ENCODE measurements around the gene FBXL16. TPM values are rescaled to one million over a fixed set of nuclear protein-coding genes. Genes with fewer than 3 reads are reported as not detected.

FBXL16 gene
- total RNA-seq, 1 donor from 2014 or later: not detected

GRCh38 chr16:679814-680624 is 25.6 kb downstream of the FBXL16 start, which contains the start of gene STUB1:
STUB1 (plus strand) TSS chr16:680410; CDS start chr16:680526, 116 bp downstream.
- Histone ChIP-seq H3K9me3 (no peaks in the 10 kb centered on the region), H3K27me3 (no peaks in the 10 kb centered on the region), H3K4me3 (peak within 1 kb of the TSS; percentile 89 to 90), H3K36me3 (peaks cover 13 to 15% of the 10 kb centered on the region in 2 donors), H3K27ac (peak within 1 kb of the TSS; percentile 85 to 90), H3K4me1 (peaks cover 20 to 38% of the 10 kb centered on the region in 2 donors)
- intact Hi-C loops (cut with DNase I): loop anchor here (2.0 kb wide), 1 partner anchor 43 kb away; the partner anchor contains the start of gene METTL26
- peak in 1 of 3 experiments; percentile 10 for TF ChIP-seq CTCF (IDR thresholded peaks at IDR 0.05)
- DNase-seq (ENCODE audit: low spot score in 2 of 2): peak in 1 of 2 donors; percentile 90

GRCh38 chr16:678858-679813 is 26.5 kb downstream of the FBXL16 start:
- Histone ChIP-seq H3K27me3 (no peaks in the 10 kb centered on the region), H3K4me1 (peaks cover 20 to 32% of the 10 kb centered on the region in 2 donors), H3K4me3 (peak overlapping the region; percentile 89 to 90), H3K36me3 (peaks cover 13 to 15% of the 10 kb centered on the region in 2 donors), H3K27ac (peak overlapping the region; percentile 85 to 90), H3K9me3 (no peaks in the 10 kb centered on the region)
- TF ChIP-seq CTCF (IDR thresholded peaks at IDR 0.05): no peak
- peak in 1 of 2 donors; percentile 81 for DNase-seq (ENCODE audit: low spot score in 2 of 2)
- intact Hi-C loops (cut with DNase I): no loop called here

- TF ChIP-seq CTCF (IDR thresholded peaks at IDR 0.05): no peak
- no peak overlapping the region for H3K4me3 ChIP-seq
- no peaks in the 10 kb centered on the region for H3K27me3 ChIP-seq
- DNase-seq (ENCODE audit: low spot score in 2 of 2): no peak
- H3K27ac ChIP-seq: no peak overlapping the region
- peaks cover 18 to 20% of the 10 kb centered on the region in 2 donors for H3K36me3 ChIP-seq
- peaks cover 15 to 28% of the 10 kb centered on the region in 2 donors for H3K4me1 ChIP-seq
- intact Hi-C loops (cut with DNase I): no loop called here
- no peaks in the 10 kb centered on the region for H3K9me3 ChIP-seq
Measured at GRCh38 chr16:678209-678857, 27.3 kb downstream of the FBXL16 start.

GRCh38 chr16:677316-678190 is 28.0 kb downstream of the FBXL16 start:
- H3K36me3 ChIP-seq: peaks cover 23 to 25% of the 10 kb centered on the region in 2 donors
- no peaks in the 10 kb centered on the region for H3K9me3 ChIP-seq
- H3K4me1 ChIP-seq: peaks cover 14 to 25% of the 10 kb centered on the region in 2 donors
- no peaks in the 10 kb centered on the region for H3K27me3 ChIP-seq
- H3K4me3 ChIP-seq: no peak overlapping the region
- DNase-seq (ENCODE audit: low spot score in 2 of 2): no peak
- H3K27ac ChIP-seq: no peak overlapping the region
- intact Hi-C loops (cut with DNase I): no loop called here
- TF ChIP-seq CTCF (IDR thresholded peaks at IDR 0.05): no peak

All from ascending aorta (tissue), 2 donors.